ENCODE measurements around the gene IL32. TPM values are rescaled to one million over a fixed set of nuclear protein-coding genes. Genes with fewer than 3 reads are reported as not detected.
A peak's percentile ranks its signal among the peaks of the same experiment; 100 is the strongest.

Gene IL32
- total RNA-seq, 1 experiment from 2014 or later: 4.7 TPM

- TF ChIP-seq HMGXB4 (CRISPR knock-in tag; IDR thresholded peaks at IDR 0.05): peak; percentile 64; the same call in 1 of the 2 replicates
- TF ChIP-seq ELF4 (CRISPR knock-in tag; IDR thresholded peaks at IDR 0.05; ENCODE audit: low read depth): no peak
- TF ChIP-seq FOXP4 (CRISPR knock-in tag; IDR thresholded peaks at IDR 0.05): peak; percentile 12; the same call in 1 of the 2 replicates
- TF ChIP-seq ZNF121 (CRISPR knock-in tag; IDR thresholded peaks at IDR 0.05): no peak
- TF ChIP-seq GRHL2 (CRISPR knock-in tag; IDR thresholded peaks at IDR 0.05; ENCODE audit: insufficient replicate concordance, severe bottlenecking): no peak
- no peak for TF ChIP-seq MXD4 (CRISPR knock-in tag; IDR thresholded peaks at IDR 0.05; ENCODE audit: borderline replicate concordance)
- TF ChIP-seq E2F4 (CRISPR knock-in tag; IDR thresholded peaks at IDR 0.05; ENCODE audit: borderline replicate concordance, low read depth): no peak
- TF ChIP-seq SOX15 (CRISPR knock-in tag; IDR thresholded peaks at IDR 0.05): no peak
- TF ChIP-seq CREB1 (CRISPR knock-in tag; IDR thresholded peaks at IDR 0.05): no peak; the same call in 1 of the 2 replicates
- no peak for TF ChIP-seq NFE2L1 (CRISPR knock-in tag; IDR thresholded peaks at IDR 0.05)
- TF ChIP-seq IRF2 (CRISPR knock-in tag; IDR thresholded peaks at IDR 0.05; ENCODE audit: borderline replicate concordance, low read depth): no peak
- no peak for TF ChIP-seq CREM (CRISPR knock-in tag; IDR thresholded peaks at IDR 0.05)
- TF ChIP-seq ZNF138 (CRISPR knock-in tag; conservative IDR thresholded peaks at IDR 0.05): no peak
- no peak for TF ChIP-seq MLX (CRISPR knock-in tag; IDR thresholded peaks at IDR 0.05)
- TF ChIP-seq AFF4 (CRISPR knock-in tag; IDR thresholded peaks at IDR 0.05; ENCODE audit: borderline replicate concordance): no peak
- TF ChIP-seq E2F5 (CRISPR knock-in tag; IDR thresholded peaks at IDR 0.05): 0 out of 2 replicates have a peak, but pooled peaks have one; percentile 21
- TF ChIP-seq ZNF281 (CRISPR knock-in tag; IDR thresholded peaks at IDR 0.05): no peak
- TF ChIP-seq KAT7 (CRISPR knock-in tag; IDR thresholded peaks at IDR 0.05; ENCODE audit: borderline replicate concordance): no peak
- no peak for TF ChIP-seq ZNF423 (CRISPR knock-in tag; IDR thresholded peaks at IDR 0.05)
- TF ChIP-seq TEAD4 (CRISPR knock-in tag; IDR thresholded peaks at IDR 0.05): no peak
- no peak for TF ChIP-seq PRDM15 (CRISPR knock-in tag; IDR thresholded peaks at IDR 0.05)
These were observed 34.5 kb downstream of the IL32 start (continued) for GRCh38 chr16:3099732-3100499.

Measured in WTC11 (cell line).